Measurements from ENCODE around the gene CTRB2. TPM values are rescaled to one million over a fixed set of nuclear protein-coding genes. Genes with fewer than 3 reads are reported as not detected.

CTRB2 gene
- polyA plus RNA-seq, 1 of the 3 experiments (the other 2 are of a cell fraction), result not detected

- H3K9ac ChIP-seq, result no peak overlapping the region
- no peaks in the 10 kb centered on the region for H4K20me1 ChIP-seq (ENCODE audit: insufficient read depth)
- no peaks in the 10 kb centered on the region; the same call in 1 of the 2 replicates for H3K27me3 ChIP-seq (ENCODE audit: insufficient read depth)
- H3K79me2 ChIP-seq (ENCODE audit: insufficient read depth), result no peaks in the 10 kb centered on the region
- no peaks in the 10 kb centered on the region for H3K36me3 ChIP-seq (replicated peaks in 1 of 2; ENCODE audit: control insufficient read depth in 1 of 2, insufficient read depth in 2 of 2, low read length in 1 of 2)
- H3K4me2 ChIP-seq, result no peak overlapping the region
- ChIA-PET CTCF (interaction anchor here (1.0 to 6.5 kb wide), 4 partner anchors 38 to 269 kb away, joined by 3 to 105 read pairs (median 9); no protein-coding TSS in a partner anchor), POLR2A (no interaction called here)
- H3K9me3 ChIP-seq, result no peaks in the 10 kb centered on the region
- TF ChIP-seq EZH2phosphoT487 (IDR thresholded peaks at IDR 0.05; ENCODE audit: borderline replicate concordance, low read depth) (no peak), ELF1 (IDR thresholded peaks at IDR 0.05) (no peak), JUND (IDR thresholded peaks at IDR 0.05) (no peak), GATA2 (CRISPR knock-in tag; IDR thresholded peaks at IDR 0.05) (no peak), NRF1 (IDR thresholded peaks at IDR 0.05; ENCODE audit: low read depth, low read length) (no peak), CHD2 (IDR thresholded peaks at IDR 0.05; ENCODE audit: low read length, partially characterized antibody) (no peak), USF2 (IDR thresholded peaks at IDR 0.05; ENCODE audit: borderline replicate concordance, low read depth, low read length) (no peak), YY1 (IDR thresholded peaks at IDR 0.05; ENCODE audit: low read depth) (no peak), RAD21 (IDR thresholded peaks at IDR 0.05; ENCODE audit: low read length) (no peak), REST (IDR thresholded peaks at IDR 0.05; ENCODE audit: low read depth, low read length) (no peak), ZBTB33 (IDR thresholded peaks at IDR 0.05; ENCODE audit: borderline replicate concordance, low read depth) (no peak), MEF2A (IDR thresholded peaks at IDR 0.05; ENCODE audit: borderline replicate concordance, low read depth) (no peak), MXI1 (IDR thresholded peaks at IDR 0.05; ENCODE audit: low read depth, low read length) (no peak), SMC3 (IDR thresholded peaks at IDR 0.05; ENCODE audit: low read depth, low read length) (no peak)
- WGBS (ENCODE audit: low lambda C conversion rate), result 90% methylated on average over 21 of the region's 24 CpGs
- no peak overlapping the region for H3K4me3 ChIP-seq (ENCODE audit: low read depth in 2 of 2, low read length in 1 of 2)
- H2AFZ ChIP-seq (ENCODE audit: low read depth), result no peak overlapping the region
- H3K27ac ChIP-seq (ENCODE audit: low read depth in 2 of 2, low read length in 1 of 2), result no peak overlapping the region
- no peaks in the 10 kb centered on the region for H3K9me2 ChIP-seq
- H3F3A ChIP-seq (replicated peaks; ENCODE audit: insufficient read depth), result no peaks in the 10 kb centered on the region
- peaks cover 0 to 8% of the 10 kb centered on the region in 2 experiments; a peak in 1 of 4 replicates for H3K4me1 ChIP-seq (ENCODE audit: control insufficient read depth in 1 of 2, insufficient read depth in 2 of 2, low read depth in 1 of 2, low read length in 1 of 2)
- no peak for DNase-seq
Measured at GRCh38 chr16:75195811-75196790, 10.9 kb downstream of the CTRB2 start.

Data from SK-N-SH (cell line).